Activated CD8-positive, alpha-beta memory T cell treated with anti-CD3 and anti-CD28 coated beads for 36 hours (primary cell): ENCODE measurements around the gene LRRC32. TPM values are rescaled to one million over a fixed set of nuclear protein-coding genes. Genes with fewer than 3 reads are reported as not detected.

Experiments used
- CTCF ChIA-PET: fragments of 350-600 bp; sonication (Branson Sonifier 250); formaldehyde crosslinking; loops from one replicate; lab custom pipeline; 2021; ENCODE audit warnings: antibody characterized with exemption; lab: Charles Lee
- POLR2A ChIA-PET: fragments of 350-600 bp; sonication (Branson Sonifier 250); formaldehyde crosslinking; loops from one replicate; lab custom pipeline; 2021; ENCODE audit warnings: antibody characterized with exemption; lab: Charles Lee
- total RNA-seq, 2 experiments: library from RNA; stranded (reverse); gene quantifications; one replicate each; pipeline ENCODE4 v1.2.3, GENCODE V29; 2021

LRRC32 gene
- total RNA-seq, 2 experiments from 2014 or later = 4.5 to 5.4 TPM

DNA sequence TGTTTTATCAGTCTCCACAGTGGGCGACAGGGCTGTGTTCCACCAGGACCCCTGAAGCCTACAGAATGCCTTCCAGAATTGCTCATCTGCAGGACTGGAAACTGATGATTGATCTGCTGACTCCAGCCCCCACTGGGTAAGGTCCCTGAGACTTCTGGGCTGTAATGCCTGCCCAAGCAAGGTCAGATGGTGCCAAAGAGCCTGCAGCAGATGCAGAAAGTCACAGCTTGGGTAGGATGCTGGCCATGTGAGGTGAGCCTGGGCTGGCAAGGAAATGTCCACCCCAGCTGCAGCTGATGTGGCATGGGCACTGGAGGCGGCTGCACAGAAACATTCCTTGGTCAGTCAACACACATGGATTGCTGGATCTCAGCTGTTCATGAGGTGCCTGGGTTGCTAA lies 30.9 kb downstream of the LRRC32 start:
- POLR2A ChIA-PET = no interaction called here
- CTCF ChIA-PET = no interaction called here

DNA sequence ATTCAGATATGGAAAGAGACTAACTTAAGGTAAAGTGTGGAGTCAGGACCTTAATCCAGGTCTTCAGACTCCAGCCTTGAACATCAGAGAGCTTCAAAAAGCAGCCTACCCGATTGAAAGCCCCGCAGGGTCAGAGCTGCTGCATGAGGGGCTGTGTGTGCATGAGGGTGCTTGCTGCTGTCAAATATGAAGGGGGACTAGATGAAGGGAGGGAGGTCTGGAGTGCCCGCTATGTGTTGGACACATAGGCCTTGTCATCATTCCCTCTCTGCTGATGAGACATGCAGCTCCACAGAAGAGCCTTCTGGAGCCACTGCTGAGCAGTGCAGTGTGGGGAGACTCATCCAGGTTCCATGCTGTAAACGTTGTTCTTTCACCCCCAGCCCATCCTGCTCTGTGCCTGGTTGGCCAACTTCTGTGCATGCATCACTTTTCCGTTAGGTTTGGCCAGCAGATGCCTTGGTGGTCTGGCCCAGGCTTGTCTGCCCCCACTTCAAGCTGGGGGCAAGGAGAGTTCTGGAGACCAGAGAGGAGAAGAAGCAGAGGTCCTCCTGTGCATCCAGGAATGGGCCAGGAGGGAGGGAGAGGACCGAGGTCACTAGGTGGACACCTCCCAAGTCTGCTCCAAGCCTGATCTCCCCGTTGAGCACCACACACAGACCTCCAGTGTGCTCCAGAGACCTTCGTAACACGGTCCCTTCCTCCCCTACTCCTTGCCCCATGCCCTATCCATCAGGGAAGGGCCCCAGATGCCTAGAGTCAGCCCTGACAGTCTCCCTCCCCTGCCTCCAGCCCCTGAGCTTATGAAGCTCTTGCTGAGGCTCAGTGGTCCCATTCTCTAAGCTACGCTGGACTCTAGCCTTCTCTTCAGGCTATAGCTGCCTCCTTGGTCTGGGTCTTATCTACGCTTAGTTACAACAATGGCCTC lies 32.0 kb downstream of the LRRC32 start:
- ChIA-PET POLR2A (no interaction called here), CTCF (interaction anchor here (0.8 kb wide), 1 partner anchor 10 kb away, joined by 3 read pairs; no protein-coding TSS in a partner anchor)

DNA sequence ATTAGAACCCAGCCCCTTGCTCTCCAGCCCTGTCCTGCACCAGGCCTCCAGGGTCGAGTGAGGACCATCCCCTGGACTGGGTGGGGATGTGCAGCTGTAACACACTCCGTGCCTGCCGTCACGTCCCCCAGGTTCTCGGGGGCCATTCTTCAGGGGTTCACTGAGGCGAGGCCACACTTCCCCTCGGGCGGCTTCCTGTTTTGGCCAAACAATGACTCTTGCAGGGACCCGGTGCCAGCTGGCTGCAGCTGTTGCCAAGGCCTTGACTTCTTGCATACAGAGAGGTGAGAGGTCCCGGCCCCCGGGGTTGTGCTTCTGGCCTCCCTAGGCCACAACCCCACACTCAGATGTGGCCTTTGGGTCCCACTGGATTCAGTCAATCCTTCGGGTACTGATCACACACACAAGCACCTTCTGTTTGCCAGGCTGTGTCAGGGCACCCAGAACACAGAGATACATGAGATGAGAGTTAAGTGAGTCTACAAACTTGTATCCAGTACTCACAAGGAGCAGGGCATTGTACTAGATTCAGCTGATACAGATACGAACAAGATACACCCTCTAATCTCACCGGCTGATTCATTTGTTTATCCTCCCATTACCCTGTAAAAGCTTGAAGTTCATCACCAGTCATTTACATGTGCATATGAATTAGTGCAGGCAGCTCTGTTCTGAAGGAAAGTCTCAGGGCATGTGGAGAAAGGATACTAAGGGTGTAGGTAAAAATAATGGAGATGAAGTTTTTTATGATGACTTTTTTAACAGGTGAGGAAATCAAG lies 32.9 kb downstream of the LRRC32 start:
- CTCF ChIA-PET = interaction anchor here (0.8 to 1.1 kb wide), 2 partner anchors 9 to 10 kb away, joined by 3 read pairs; no protein-coding TSS in a partner anchor
- POLR2A ChIA-PET = no interaction called here

- ChIA-PET CTCF (interaction anchor here (1.1 kb wide), 1 partner anchor 9 kb away, joined by 3 read pairs; no protein-coding TSS in a partner anchor), POLR2A (no interaction called here)
These were observed 33.6 kb downstream of the LRRC32 start for GRCh38 chr11:76636826-76637460.

GRCh38 chr11:76635991-76636738 lies 34.4 kb downstream of the LRRC32 start:
- POLR2A ChIA-PET = no interaction called here
- CTCF ChIA-PET = no interaction called here

GRCh38 chr11:76634886-76635285 lies 35.7 kb downstream of the LRRC32 start:
- ChIA-PET POLR2A (no interaction called here), CTCF (no interaction called here)

DNA sequence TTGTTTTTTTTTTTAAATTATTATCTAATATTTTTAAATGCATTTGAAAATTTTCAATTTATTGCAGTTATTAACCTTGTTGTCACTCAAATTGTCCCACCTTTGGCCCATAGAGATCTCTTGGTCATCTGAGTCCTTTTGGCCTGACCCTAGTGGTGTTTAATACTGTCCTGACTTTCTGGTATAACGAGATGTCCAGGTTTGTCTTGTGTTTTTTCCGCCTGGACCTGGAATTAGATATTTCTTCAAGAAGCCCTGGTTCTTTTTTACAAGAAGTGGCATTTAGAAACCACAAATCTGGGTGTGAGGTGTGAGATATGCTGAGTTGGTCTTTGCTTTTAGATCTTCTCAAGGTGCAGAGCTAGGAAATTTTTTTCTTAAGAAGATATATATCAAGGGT lies 38.1 kb downstream of the LRRC32 start:
- POLR2A ChIA-PET = no interaction called here

GRCh38 chr11:76631566-76632308 lies 38.8 kb downstream of the LRRC32 start:
- CTCF ChIA-PET = no interaction called here
- POLR2A ChIA-PET = no interaction called here

More for the DNA sequence above, 38.1 kb downstream of the LRRC32 start:
- CTCF ChIA-PET = no interaction called here

- CTCF ChIA-PET = interaction anchor here (0.6 to 1.7 kb wide), 2 partner anchors 42 to 56 kb away, joined by 3 to 4 read pairs; no protein-coding TSS in a partner anchor
- POLR2A ChIA-PET = interaction anchor here (0.6 kb wide), 1 partner anchor 237 kb away, joined by 9 read pairs; no protein-coding TSS in a partner anchor
These were observed 39.8 kb downstream of the LRRC32 start for GRCh38 chr11:76630600-76631281.

DNA sequence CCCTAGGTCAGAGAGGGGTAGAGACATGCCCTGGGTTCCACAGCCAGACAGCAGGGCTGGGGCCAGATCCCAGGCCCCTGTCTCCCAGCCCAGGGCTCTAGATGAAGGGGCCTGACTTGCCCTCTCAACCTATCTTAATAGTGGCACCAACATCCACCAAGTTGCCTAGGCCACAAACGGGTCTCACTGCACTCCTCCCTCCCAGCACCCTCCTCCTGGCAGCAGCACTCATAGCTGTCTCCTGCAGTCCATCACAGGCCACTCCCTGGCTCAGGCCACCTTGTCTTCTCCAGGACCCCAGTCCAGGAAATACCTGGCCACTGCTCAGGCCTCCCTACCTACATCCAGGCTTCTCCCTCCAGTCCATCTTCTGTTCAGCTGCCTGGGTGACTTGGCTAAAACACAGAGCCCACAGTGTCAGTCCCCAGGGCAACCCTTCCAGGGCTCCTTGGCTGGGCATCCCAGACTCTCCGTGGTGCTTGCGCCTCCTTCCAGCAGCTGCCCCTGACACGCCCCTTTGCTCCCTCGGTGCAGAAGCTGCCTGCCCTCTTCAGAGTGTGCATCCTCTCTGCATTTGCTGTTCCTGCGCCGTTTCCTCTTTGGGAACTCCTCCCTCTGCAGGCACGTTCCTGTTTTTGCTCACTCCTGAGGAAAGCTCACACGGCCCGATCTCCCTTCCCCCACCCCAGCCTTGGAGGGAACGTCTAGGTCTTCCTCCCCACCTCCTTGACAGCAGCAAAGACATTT lies 40.5 kb downstream of the LRRC32 start:
- ChIA-PET CTCF (interaction anchor here (1.7 kb wide), 1 partner anchor 42 kb away, joined by 4 read pairs; no protein-coding TSS in a partner anchor), POLR2A (interaction anchor here (0.6 kb wide), 1 partner anchor 237 kb away, joined by 9 read pairs; no protein-coding TSS in a partner anchor)

DNA sequence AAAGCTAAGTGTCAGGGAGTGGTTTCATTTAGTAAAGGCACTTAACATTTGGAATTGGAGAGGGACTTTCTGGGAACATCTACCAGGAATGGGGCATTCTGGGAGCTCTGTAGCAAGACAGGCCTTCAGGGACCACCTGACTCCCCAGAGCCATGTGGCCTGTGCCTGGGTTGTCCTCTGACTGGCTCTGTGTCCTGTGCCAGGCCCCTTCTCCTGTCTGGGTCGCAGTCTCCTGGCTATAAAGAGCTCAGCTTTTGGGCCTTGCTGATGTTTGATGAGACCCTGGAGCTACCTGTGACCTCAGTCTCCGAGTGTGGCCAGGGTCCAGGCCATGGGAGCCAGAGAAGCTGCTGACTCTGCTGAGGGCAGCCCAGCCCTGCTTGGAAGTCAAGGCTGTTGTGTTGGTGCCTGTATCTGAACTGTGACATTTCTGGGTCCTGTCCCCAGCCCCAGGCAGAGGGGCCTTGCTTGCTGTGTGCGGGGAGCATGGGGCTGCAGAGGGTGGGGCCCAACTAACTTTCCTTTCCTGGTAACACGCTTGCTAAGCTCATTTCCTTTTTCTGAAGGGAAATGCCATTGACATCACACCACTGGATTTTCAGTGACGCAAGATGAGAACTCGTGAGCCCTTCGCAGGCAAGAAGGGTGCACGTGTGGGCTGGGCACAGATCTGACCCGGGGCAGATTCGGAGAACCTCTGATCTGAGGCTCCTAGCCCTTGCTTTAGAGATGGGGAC lies 41.3 kb downstream of the LRRC32 start:
- ChIA-PET CTCF (interaction anchor here (1.0 to 1.7 kb wide), 2 partner anchors 9 to 41 kb away, joined by 3 to 4 read pairs; no protein-coding TSS in a partner anchor), POLR2A (no interaction called here)

GRCh38 chr11:76628408-76628947 lies 42.1 kb downstream of the LRRC32 start:
- POLR2A ChIA-PET = no interaction called here
- CTCF ChIA-PET = interaction anchor here (1.0 to 1.4 kb wide), 2 partner anchors 9 to 10 kb away, joined by 3 read pairs; no protein-coding TSS in a partner anchor

GRCh38 chr11:76627606-76628005 lies 42.9 kb downstream of the LRRC32 start:
- ChIA-PET CTCF (interaction anchor here (1.1 to 1.4 kb wide), 2 partner anchors 10 to 37 kb away, joined by 3 read pairs; no protein-coding TSS in a partner anchor), POLR2A (no interaction called here)

GRCh38 chr11:76626921-76627401 lies 43.6 kb downstream of the LRRC32 start:
- ChIA-PET POLR2A (no interaction called here), CTCF (interaction anchor here (1.1 to 1.4 kb wide), 2 partner anchors 10 to 38 kb away, joined by 3 read pairs; no protein-coding TSS in a partner anchor)

DNA sequence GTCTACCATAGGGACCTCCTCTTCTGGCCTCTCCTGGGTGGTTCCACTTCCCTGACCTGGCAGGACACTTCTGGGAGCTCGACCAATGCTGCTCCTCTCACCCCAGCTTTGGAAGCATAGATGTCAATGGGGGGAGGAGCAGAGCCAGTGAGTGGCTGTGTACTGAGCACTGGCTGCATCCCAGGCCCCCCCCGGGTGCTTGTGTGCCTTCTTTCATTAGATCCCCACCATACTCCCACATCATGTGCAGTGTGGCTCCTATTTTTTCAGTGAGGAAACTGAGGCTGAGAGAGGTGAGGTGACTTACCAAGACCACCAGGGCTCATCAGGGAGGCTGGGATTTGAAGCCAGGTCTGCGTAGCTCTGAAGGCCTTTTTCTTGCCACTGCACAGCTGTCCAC lies 44.3 kb downstream of the LRRC32 start:
- CTCF ChIA-PET = interaction anchor here (0.7 kb wide), 1 partner anchor 47 kb away, joined by 3 read pairs; no protein-coding TSS in a partner anchor
- POLR2A ChIA-PET = no interaction called here
